H7 (cell line): ENCODE data around the gene LITAFD. TPM values are rescaled to one million over a fixed set of nuclear protein-coding genes. Genes with fewer than 3 reads are reported as not detected.

Experiments used
- DNase-seq: peaks from one replicate; pipeline ENCODE4 v3.0.0; 2012
- H3K27me3 ChIP-seq: 2 replicates; pipeline ENCODE4 v1.6.0; 2011; ENCODE audit warnings: mild to moderate bottlenecking, low read length; ENCODE audit not compliant: control insufficient read depth, insufficient read depth
- H3K36me3 ChIP-seq: replicated peaks from 2 replicates; pipeline ENCODE4 v1.5.1; 2011; ENCODE audit warnings: low read length; ENCODE audit not compliant: control insufficient read depth, insufficient read depth
- H3K4me3 ChIP-seq: 2 replicates; pipeline ENCODE4 v1.5.1; 2011; ENCODE audit warnings: low read depth, mild to moderate bottlenecking, control low read depth, low read length, moderate library complexity; ENCODE audit not compliant: insufficient read depth
- total RNA-seq: library from RNA; depleted of rRNA; stranded (reverse); fragments of >200 nt; shearing (Covaris generic); gene quantifications from 2 replicates; pipeline ENCODE4 v1.2.3, GENCODE V29; 2014

LITAFD gene
- total RNA-seq, 1 experiment from 2014 or later = not detected

- no peak for DNase-seq
- no peak overlapping the region for H3K4me3 ChIP-seq
- no peaks in the 10 kb centered on the region for H3K27me3 ChIP-seq
- H3K36me3 ChIP-seq = peaks cover 37% of the 10 kb centered on the region
Measured at GRCh38 chr16:8851761-8852403, 30.3 kb upstream of the LITAFD start.

- H3K27me3 ChIP-seq = no peaks in the 10 kb centered on the region
- peaks cover 37% of the 10 kb centered on the region for H3K36me3 ChIP-seq
- no peak for DNase-seq
- no peak overlapping the region for H3K4me3 ChIP-seq
Measured at GRCh38 chr16:8852534-8852933, 29.6 kb upstream of the LITAFD start.

GRCh38 chr16:8853150-8853549 lies 29.0 kb upstream of the LITAFD start:
- Histone ChIP-seq H3K36me3 (peaks cover 35% of the 10 kb centered on the region), H3K4me3 (no peak overlapping the region), H3K27me3 (no peaks in the 10 kb centered on the region)
- peak; percentile 33 for DNase-seq

GRCh38 chr16:8853611-8854010 lies 28.5 kb upstream of the LITAFD start:
- peaks cover 38% of the 10 kb centered on the region for H3K36me3 ChIP-seq
- DNase-seq = no peak
- no peaks in the 10 kb centered on the region for H3K27me3 ChIP-seq
- H3K4me3 ChIP-seq = no peak overlapping the region

GRCh38 chr16:8854298-8854948 lies 27.7 kb upstream of the LITAFD start:
- peak; percentile 30 for DNase-seq
- H3K27me3 ChIP-seq = no peaks in the 10 kb centered on the region
- H3K4me3 ChIP-seq = no peak overlapping the region
- H3K36me3 ChIP-seq = peaks cover 36% of the 10 kb centered on the region

- no peak for DNase-seq
- Histone ChIP-seq H3K4me3 (no peak overlapping the region), H3K27me3 (no peaks in the 10 kb centered on the region), H3K36me3 (peaks cover 30% of the 10 kb centered on the region)
Measured at GRCh38 chr16:8855051-8855786, 26.9 kb upstream of the LITAFD start.

GRCh38 chr16:8855972-8856371 lies 26.2 kb upstream of the LITAFD start:
- Histone ChIP-seq H3K36me3 (peaks cover 27% of the 10 kb centered on the region), H3K27me3 (no peaks in the 10 kb centered on the region), H3K4me3 (no peak overlapping the region)
- DNase-seq = no peak

- no peak for DNase-seq
- no peaks in the 10 kb centered on the region for H3K27me3 ChIP-seq
- peaks cover 19% of the 10 kb centered on the region for H3K36me3 ChIP-seq
- no peak overlapping the region for H3K4me3 ChIP-seq
Measured at GRCh38 chr16:8858994-8859912, 22.9 kb upstream of the LITAFD start.

- no peak for DNase-seq
- Histone ChIP-seq H3K36me3 (peaks cover 16% of the 10 kb centered on the region), H3K4me3 (no peak overlapping the region), H3K27me3 (no peaks in the 10 kb centered on the region)
Measured at GRCh38 chr16:8859913-8860881, 22.0 kb upstream of the LITAFD start.

GRCh38 chr16:8861563-8862308 lies 20.4 kb upstream of the LITAFD start:
- Histone ChIP-seq H3K27me3 (no peaks in the 10 kb centered on the region), H3K36me3 (peaks cover 7% of the 10 kb centered on the region), H3K4me3 (no peak overlapping the region)
- DNase-seq = peak; percentile 63

GRCh38 chr16:8862309-8863130 lies 19.6 kb upstream of the LITAFD start:
- Histone ChIP-seq H3K27me3 (no peaks in the 10 kb centered on the region), H3K36me3 (peaks cover 7% of the 10 kb centered on the region), H3K4me3 (no peak overlapping the region)
- no peak for DNase-seq

GRCh38 chr16:8863594-8864424 lies 18.3 kb upstream of the LITAFD start:
- Histone ChIP-seq H3K4me3 (no peak overlapping the region), H3K36me3 (peaks cover 3% of the 10 kb centered on the region), H3K27me3 (no peaks in the 10 kb centered on the region)
- DNase-seq = peak; percentile 71
